H1 (cell line): Measurements from ENCODE around the gene ASMT. TPM values are rescaled to one million over a fixed set of nuclear protein-coding genes. Genes with fewer than 3 reads are reported as not detected.

Experiments used
- RFX5 ChIP-seq: IDR thresholded peaks from 2 replicates; pipeline ENCODE4 v1.6.1; 2011; ENCODE audit warnings: low read depth, low read length, improper control_type of control experiment, borderline replicate concordance
- SIN3A ChIP-seq, 2 experiments: IDR thresholded peaks in 1 of 2; conservative IDR thresholded peaks in 1 of 2; 2 replicates each; pipeline ENCODE4 v1.6.1; 2011 to 2012; ENCODE audit warnings: low read length in 2 of 2, improper control_type of control experiment in 1 of 2, low read depth in 1 of 2, mild to moderate bottlenecking in 1 of 2
- polyA plus RNA-seq, 7 experiments: library from polyadenylated mRNA; depleted of rRNA in 3 of 7; stranded (reverse) in 5 of 7; unstranded in 2 of 7; fragments of >200 nt in 5 of 7; fragments of 200-250 nt in 2 of 7; gene quantifications; 1 replicate in 5 of 7; 2 replicates in 1 of 7; 4 replicates in 1 of 7; pipeline versions ENCODE4 v1.2.1 to v1.2.3, GENCODE V29; 2011 to 2013; ENCODE audit warnings: missing spikeins in 2 of 7, mixed read lengths in 2 of 7
- total RNA-seq: library from RNA; stranded (reverse); fragmentation: NEBNext Ultra II Directional; extraction: Animal tissue kit (Norgen Biotek cat#: 25700); gene quantifications from 2 replicates; pipeline ENCODE4 v1.2.1, GENCODE V29; 2021
- TF ChIP-seq, protein P1 (sequence below): fragments of 300-600 bp; sonication (generic); IDR thresholded peaks from 2 replicates; pipeline ENCODE4 v1.7.1; 2012; ENCODE audit warnings: low read length, moderate library complexity, mild to moderate bottlenecking, inconsistent platforms; ENCODE audit not compliant: insufficient replicate concordance
- TF ChIP-seq, protein P2 (sequence below): IDR thresholded peaks from 2 replicates; pipeline ENCODE4 v1.6.1; 2011; ENCODE audit warnings: low read depth, mild to moderate bottlenecking, low read length; ENCODE audit not compliant: insufficient read depth

Gene ASMT
- total and polyA plus RNA-seq, 2 of the 8 experiments (the other 6 are each of a cell fraction or from before 2014, with no cell fraction given), result 1.5 to 3.1 TPM

DNA sequence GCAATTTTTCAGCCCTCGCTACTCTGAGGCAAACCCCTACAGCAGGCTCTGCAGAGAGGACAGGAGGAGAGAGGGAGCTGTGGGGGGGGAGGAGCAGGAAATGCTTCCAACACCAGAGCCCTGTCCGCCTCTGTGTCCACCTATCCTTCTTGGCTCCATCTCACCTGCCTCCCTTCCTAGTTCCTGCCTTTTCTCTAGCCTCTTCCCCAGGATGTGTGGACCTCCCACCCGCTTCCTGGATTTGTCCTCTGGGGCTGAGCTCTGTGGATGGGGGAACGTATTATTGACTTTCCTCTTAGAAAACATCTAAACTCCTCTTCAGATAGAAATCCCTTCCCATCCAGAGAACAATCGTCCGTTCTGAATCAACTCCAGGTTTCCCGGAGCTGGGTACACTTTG lies 14.4 kb downstream of the ASMT start (continued):
- TF ChIP-seq, protein P1, sequence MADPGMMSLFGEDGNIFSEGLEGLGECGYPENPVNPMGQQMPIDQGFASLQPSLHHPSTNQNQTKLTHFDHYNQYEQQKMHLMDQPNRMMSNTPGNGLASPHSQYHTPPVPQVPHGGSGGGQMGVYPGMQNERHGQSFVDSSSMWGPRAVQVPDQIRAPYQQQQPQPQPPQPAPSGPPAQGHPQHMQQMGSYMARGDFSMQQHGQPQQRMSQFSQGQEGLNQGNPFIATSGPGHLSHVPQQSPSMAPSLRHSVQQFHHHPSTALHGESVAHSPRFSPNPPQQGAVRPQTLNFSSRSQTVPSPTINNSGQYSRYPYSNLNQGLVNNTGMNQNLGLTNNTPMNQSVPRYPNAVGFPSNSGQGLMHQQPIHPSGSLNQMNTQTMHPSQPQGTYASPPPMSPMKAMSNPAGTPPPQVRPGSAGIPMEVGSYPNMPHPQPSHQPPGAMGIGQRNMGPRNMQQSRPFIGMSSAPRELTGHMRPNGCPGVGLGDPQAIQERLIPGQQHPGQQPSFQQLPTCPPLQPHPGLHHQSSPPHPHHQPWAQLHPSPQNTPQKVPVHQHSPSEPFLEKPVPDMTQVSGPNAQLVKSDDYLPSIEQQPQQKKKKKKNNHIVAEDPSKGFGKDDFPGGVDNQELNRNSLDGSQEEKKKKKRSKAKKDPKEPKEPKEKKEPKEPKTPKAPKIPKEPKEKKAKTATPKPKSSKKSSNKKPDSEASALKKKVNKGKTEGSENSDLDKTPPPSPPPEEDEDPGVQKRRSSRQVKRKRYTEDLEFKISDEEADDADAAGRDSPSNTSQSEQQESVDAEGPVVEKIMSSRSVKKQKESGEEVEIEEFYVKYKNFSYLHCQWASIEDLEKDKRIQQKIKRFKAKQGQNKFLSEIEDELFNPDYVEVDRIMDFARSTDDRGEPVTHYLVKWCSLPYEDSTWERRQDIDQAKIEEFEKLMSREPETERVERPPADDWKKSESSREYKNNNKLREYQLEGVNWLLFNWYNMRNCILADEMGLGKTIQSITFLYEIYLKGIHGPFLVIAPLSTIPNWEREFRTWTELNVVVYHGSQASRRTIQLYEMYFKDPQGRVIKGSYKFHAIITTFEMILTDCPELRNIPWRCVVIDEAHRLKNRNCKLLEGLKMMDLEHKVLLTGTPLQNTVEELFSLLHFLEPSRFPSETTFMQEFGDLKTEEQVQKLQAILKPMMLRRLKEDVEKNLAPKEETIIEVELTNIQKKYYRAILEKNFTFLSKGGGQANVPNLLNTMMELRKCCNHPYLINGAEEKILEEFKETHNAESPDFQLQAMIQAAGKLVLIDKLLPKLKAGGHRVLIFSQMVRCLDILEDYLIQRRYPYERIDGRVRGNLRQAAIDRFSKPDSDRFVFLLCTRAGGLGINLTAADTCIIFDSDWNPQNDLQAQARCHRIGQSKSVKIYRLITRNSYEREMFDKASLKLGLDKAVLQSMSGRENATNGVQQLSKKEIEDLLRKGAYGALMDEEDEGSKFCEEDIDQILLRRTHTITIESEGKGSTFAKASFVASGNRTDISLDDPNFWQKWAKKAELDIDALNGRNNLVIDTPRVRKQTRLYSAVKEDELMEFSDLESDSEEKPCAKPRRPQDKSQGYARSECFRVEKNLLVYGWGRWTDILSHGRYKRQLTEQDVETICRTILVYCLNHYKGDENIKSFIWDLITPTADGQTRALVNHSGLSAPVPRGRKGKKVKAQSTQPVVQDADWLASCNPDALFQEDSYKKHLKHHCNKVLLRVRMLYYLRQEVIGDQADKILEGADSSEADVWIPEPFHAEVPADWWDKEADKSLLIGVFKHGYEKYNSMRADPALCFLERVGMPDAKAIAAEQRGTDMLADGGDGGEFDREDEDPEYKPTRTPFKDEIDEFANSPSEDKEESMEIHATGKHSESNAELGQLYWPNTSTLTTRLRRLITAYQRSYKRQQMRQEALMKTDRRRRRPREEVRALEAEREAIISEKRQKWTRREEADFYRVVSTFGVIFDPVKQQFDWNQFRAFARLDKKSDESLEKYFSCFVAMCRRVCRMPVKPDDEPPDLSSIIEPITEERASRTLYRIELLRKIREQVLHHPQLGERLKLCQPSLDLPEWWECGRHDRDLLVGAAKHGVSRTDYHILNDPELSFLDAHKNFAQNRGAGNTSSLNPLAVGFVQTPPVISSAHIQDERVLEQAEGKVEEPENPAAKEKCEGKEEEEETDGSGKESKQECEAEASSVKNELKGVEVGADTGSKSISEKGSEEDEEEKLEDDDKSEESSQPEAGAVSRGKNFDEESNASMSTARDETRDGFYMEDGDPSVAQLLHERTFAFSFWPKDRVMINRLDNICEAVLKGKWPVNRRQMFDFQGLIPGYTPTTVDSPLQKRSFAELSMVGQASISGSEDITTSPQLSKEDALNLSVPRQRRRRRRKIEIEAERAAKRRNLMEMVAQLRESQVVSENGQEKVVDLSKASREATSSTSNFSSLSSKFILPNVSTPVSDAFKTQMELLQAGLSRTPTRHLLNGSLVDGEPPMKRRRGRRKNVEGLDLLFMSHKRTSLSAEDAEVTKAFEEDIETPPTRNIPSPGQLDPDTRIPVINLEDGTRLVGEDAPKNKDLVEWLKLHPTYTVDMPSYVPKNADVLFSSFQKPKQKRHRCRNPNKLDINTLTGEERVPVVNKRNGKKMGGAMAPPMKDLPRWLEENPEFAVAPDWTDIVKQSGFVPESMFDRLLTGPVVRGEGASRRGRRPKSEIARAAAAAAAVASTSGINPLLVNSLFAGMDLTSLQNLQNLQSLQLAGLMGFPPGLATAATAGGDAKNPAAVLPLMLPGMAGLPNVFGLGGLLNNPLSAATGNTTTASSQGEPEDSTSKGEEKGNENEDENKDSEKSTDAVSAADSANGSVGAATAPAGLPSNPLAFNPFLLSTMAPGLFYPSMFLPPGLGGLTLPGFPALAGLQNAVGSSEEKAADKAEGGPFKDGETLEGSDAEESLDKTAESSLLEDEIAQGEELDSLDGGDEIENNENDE, result no peak
- TF ChIP-seq SIN3A (conservative IDR thresholded peaks at IDR 0.05 in 1 of 2, IDR thresholded peaks at IDR 0.05 in 1 of 2; ENCODE audit: low read depth in 1 of 2, low read length in 2 of 2) (no peak), RFX5 (no peak)
- TF ChIP-seq, protein P2, sequence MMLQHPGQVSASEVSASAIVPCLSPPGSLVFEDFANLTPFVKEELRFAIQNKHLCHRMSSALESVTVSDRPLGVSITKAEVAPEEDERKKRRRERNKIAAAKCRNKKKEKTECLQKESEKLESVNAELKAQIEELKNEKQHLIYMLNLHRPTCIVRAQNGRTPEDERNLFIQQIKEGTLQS, result no peak
